Endothelial cell of umbilical vein (primary cell): Measurements from ENCODE around the gene SLC22A23. TPM values are rescaled to one million over a fixed set of nuclear protein-coding genes. Genes with fewer than 3 reads are reported as not detected.
"Not testable (repeated sequence)": the region's sequence is repeated elsewhere in the genome, so short reads cannot be mapped to it uniquely, and the experiment has no call there.

ENCODE experiments used
- BruUV-seq: library from RNA; stranded (reverse); fragments of 400-500 nt; replicated peaks from 2 replicates; lab custom pipeline; 2021; lab: Mats Ljungman, UMichigan
- CTCF ChIA-PET: fragments of 300-600, 350-600 bp; sonication (Branson Sonifier 250); formaldehyde crosslinking; loops from one replicate; lab custom pipeline; 2021; ENCODE audit warnings: antibody characterized with exemption, inconsistent platforms; lab: Charles Lee
- POLR2A ChIA-PET: fragments of 300-600, 350-600 bp; sonication (Branson Sonifier 250); formaldehyde crosslinking; loops from one replicate; lab custom pipeline; 2021; ENCODE audit warnings: antibody characterized with exemption, inconsistent platforms; lab: Charles Lee
- DNase-seq: peaks from one replicate; pipeline ENCODE4 v3.0.0-alpha.2; 2011; ENCODE audit warnings: low read depth, low spot score
- FAIRE-seq: peaks from 2 replicates; lab custom pipeline; 2011; peaks lifted over from hg19 to GRCh38; lab: Jason Lieb, UNC
- H2AFZ ChIP-seq: 2 replicates; pipeline ENCODE4 v1.6.0; 2012; ENCODE audit warnings: low read depth, low read length, control low read depth, inconsistent platforms
- H3K27ac ChIP-seq: 2 replicates; pipeline ENCODE4 v1.5.1; 2011; ENCODE audit warnings: low read depth, mild to moderate bottlenecking, control low read depth, low read length, moderate library complexity; ENCODE audit not compliant: insufficient read depth
- H3K27me3 ChIP-seq, 2 experiments: 2 replicates each; pipeline versions ENCODE4 v1.6.0 to v1.6.1; 2011; ENCODE audit warnings: low read length in 2 of 2, mixed read lengths in 1 of 2; ENCODE audit not compliant: control insufficient read depth in 2 of 2, insufficient read depth in 2 of 2
- H3K36me3 ChIP-seq, 2 experiments: 2 replicates in 1 of 2; 3 replicates in 1 of 2; pipeline ENCODE4 v1.5.1; 2011; ENCODE audit warnings: low read length in 2 of 2, mild to moderate bottlenecking in 1 of 2, moderate library complexity in 1 of 2; ENCODE audit not compliant: control insufficient read depth in 2 of 2, insufficient read depth in 2 of 2; ENCODE audit errors: extremely low read depth in 1 of 2
- H3K4me1 ChIP-seq: 3 replicates; pipeline ENCODE4 v1.5.1; 2011; ENCODE audit warnings: mild to moderate bottlenecking, low read length; ENCODE audit not compliant: control insufficient read depth, insufficient read depth; ENCODE audit errors: extremely low read depth
- H3K4me2 ChIP-seq: 2 replicates; pipeline ENCODE4 v1.6.1; 2011; ENCODE audit warnings: low read length, control low read depth, mixed read lengths; ENCODE audit not compliant: insufficient read depth
- H3K4me3 ChIP-seq, 3 experiments: fragments of 200-600 bp in 1 of 3; sonication (generic), shearing (Covaris generic) in 1 of 3; replicated peaks in 1 of 3; 2 replicates each; pipeline ENCODE4 v1.5.1; 2011 to 2016; ENCODE audit warnings: control low read depth in 3 of 3, low read length in 3 of 3, mild to moderate bottlenecking in 2 of 3, inconsistent platforms in 1 of 3, low read depth in 1 of 3, moderate library complexity in 1 of 3; ENCODE audit not compliant: insufficient read depth in 1 of 3
- H3K79me2 ChIP-seq: 2 replicates; pipeline ENCODE4 v1.6.0; 2012; ENCODE audit warnings: low read length, inconsistent platforms; ENCODE audit not compliant: control insufficient read depth, insufficient read depth
- H3K9ac ChIP-seq: replicated peaks from 2 replicates; pipeline ENCODE3; 2011; ENCODE audit warnings: low read length, control low read depth; ENCODE audit not compliant: insufficient read depth; ENCODE audit errors: extremely low read depth
- H3K9me1 ChIP-seq: replicated peaks from 3 replicates; pipeline ENCODE4 v1.6.0; 2011; ENCODE audit warnings: mild to moderate bottlenecking, low read length; ENCODE audit not compliant: control insufficient read depth, insufficient read depth; ENCODE audit errors: extremely low read depth
- H3K9me3 ChIP-seq: replicated peaks from 2 replicates; pipeline ENCODE4 v1.5.1; 2012; ENCODE audit warnings: low read length, inconsistent platforms; ENCODE audit not compliant: control insufficient read depth, insufficient read depth
- H4K20me1 ChIP-seq: replicated peaks from 2 replicates; pipeline ENCODE3; 2011; ENCODE audit warnings: mild to moderate bottlenecking, low read length; ENCODE audit not compliant: control insufficient read depth, insufficient read depth; ENCODE audit errors: extremely low read depth
- EZH2 ChIP-seq: IDR thresholded peaks from 2 replicates; pipeline ENCODE4 v1.6.1; 2012; ENCODE audit warnings: borderline replicate concordance, low read depth, mild to moderate bottlenecking, moderate library complexity, low read length, inconsistent platforms; ENCODE audit not compliant: severe bottlenecking
- FOS ChIP-seq: IDR thresholded peaks from 2 replicates; pipeline ENCODE4 v1.6.1; 2011; ENCODE audit warnings: mild to moderate bottlenecking, low read length, moderate library complexity, borderline replicate concordance; ENCODE audit not compliant: insufficient read depth
- GATA2 ChIP-seq: IDR thresholded peaks from 2 replicates; pipeline ENCODE4 v1.7.0; 2011; ENCODE audit warnings: low read depth, mild to moderate bottlenecking, moderate library complexity, mixed read lengths, low read length; ENCODE audit not compliant: insufficient read length, insufficient read depth
- JUN ChIP-seq: IDR thresholded peaks from 2 replicates; pipeline ENCODE4 v1.6.1; 2011; ENCODE audit warnings: borderline replicate concordance, low read depth; ENCODE audit not compliant: insufficient read length, insufficient read depth
- MYC ChIP-seq: IDR thresholded peaks from one replicate; pipeline ENCODE4 v1.6.1; 2011; ENCODE audit warnings: mild to moderate bottlenecking, low read depth, low read length
- POLR2A ChIP-seq: IDR thresholded peaks from 2 replicates; pipeline ENCODE4 v1.6.1; 2012; ENCODE audit warnings: low read depth, mild to moderate bottlenecking, control low read depth, low read length
- dilution Hi-C: fragments of 300-500 bp; cut with MboI; formaldehyde crosslinking; loops from one replicate; pipeline ENCODE4 v1.15.0; 2019; ENCODE audit warnings: low sequenced_read_pairs; ENCODE audit not compliant: extremely low pct_ligation_motif_present
- intact Hi-C: fragments of 100-400 bp; cut with micrococcal nuclease; formaldehyde crosslinking; loops from one replicate; pipeline ENCODE4 v1.10.0; 2022
- polyA plus RNA-seq, 4 experiments: library from polyadenylated mRNA; depleted of rRNA in 3 of 4; stranded (reverse) in 3 of 4; unstranded in 1 of 4; fragments of >200 nt; gene quantifications; 2 replicates each; pipeline versions ENCODE4 v1.2.1 to v1.2.3, GENCODE V29; 2011 to 2012; ENCODE audit warnings: missing spikeins in 1 of 4
- total RNA-seq: library from RNA; stranded (reverse); gene quantifications from 2 replicates; pipeline ENCODE4 v1.2.3, GENCODE V29; 2021
- TF ChIP-seq, protein P1 (sequence below): IDR thresholded peaks from 2 replicates; pipeline ENCODE4 v1.6.1; 2011; ENCODE audit not compliant: insufficient read depth, insufficient read length

The SLC22A23 gene
- total and polyA plus RNA-seq, 2 donors (not counting 3 experiments of a cell fraction or from before 2014, with no cell fraction given), result 4.2 to 14.3 TPM

DNA sequence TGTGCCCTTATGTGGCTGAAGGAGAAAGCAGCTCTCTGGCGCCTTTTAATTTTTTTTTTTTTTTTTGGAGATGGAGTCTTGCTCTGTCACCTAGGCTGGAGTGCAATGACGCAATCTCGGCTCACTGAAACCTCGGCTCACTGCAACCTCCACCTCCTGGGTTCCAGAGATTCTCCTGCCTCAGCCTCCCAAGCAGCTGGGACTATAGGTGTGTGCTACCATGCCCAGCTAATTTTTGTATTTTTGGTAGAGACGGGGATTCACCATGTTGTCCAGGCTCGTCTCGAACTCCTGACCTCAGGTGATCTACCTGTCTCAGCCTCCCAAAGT lies 212.1 kb downstream of the SLC22A23 start:
- H4K20me1 ChIP-seq, H3K9ac ChIP-seq, POLR2A ChIA-PET, H3K4me2 ChIP-seq, H3K79me2 ChIP-seq, H3K9me3 ChIP-seq, CTCF ChIA-PET, dilution Hi-C loops, H3K9me1 ChIP-seq, FAIRE-seq, DNase-seq, H3K4me3 ChIP-seq, H3K27ac ChIP-seq, H3K4me1 ChIP-seq, intact Hi-C loops, H3K36me3 ChIP-seq, BruUV-seq, H2AFZ ChIP-seq: not testable (repeated sequence)
- peaks cover 21 to 27% of the 10 kb centered on the region in 2 experiments for H3K27me3 ChIP-seq

DNA sequence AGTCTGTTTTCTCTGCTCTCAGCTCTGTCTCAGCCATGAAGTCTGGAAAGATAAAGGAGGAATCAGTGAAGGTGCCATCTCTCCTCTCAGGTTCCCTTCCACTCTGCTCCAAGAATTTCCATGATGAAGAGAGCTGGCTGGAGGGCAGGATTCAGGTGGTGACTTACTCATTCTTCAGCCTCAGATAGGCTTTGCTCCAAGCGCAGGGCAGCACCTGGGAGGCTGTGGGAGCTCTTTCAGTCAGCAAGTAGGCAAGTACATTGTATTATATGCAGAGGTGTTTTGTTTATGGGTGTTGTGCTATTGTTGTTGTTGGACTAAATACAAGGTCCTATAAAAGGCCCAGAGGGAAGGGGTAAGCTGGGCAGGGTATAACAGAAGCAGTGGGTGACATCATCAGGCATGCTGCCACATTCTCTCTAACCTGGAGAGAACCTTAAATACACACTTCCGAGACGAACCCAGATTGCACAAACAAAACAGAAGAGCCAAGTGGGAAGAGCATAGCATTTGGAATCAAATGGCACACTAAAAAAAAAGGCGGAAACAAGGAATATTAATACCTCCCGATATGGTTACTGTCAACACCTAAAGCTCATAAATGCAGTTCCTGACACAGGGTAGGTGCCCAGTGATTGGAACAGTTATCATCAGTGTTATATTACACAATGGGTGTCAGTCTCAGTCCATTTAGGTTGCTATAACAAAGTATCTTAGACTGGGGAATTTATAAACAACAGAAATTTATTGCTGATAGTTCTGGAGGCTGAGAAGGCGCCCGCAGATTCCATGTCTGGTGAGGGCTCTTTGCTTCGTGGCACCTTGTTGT lies 212.6 kb downstream of the SLC22A23 start:
- POLR2A ChIA-PET, result no interaction called here
- BruUV-seq, result no TSS peak

More for the DNA sequence above, 212.6 kb downstream of the SLC22A23 start:
- intact Hi-C loops, result no loop called here
- CTCF ChIA-PET, result interaction anchor here (1.0 to 2.3 kb wide), 3 partner anchors 7 to 120 kb away, joined by 3 to 11 read pairs (median 3); partner anchors contain the start of gene TUBB2A
- no peak for FAIRE-seq
- Histone ChIP-seq H3K27me3 (peaks cover 22 to 30% of the 10 kb centered on the region in 2 experiments), H2AFZ (no peak overlapping the region), H3K4me1 (no peaks in the 10 kb centered on the region), H3K9me1 (no peaks in the 10 kb centered on the region), H3K27ac (no peak overlapping the region), H3K36me3 (no peaks in the 10 kb centered on the region), H3K9ac (no peak overlapping the region), H3K79me2 (no peaks in the 10 kb centered on the region), H3K9me3 (no peaks in the 10 kb centered on the region), H3K4me2 (no peak overlapping the region), H4K20me1 (no peaks in the 10 kb centered on the region), H3K4me3 (no peak overlapping the region)
- no peak for DNase-seq
- dilution Hi-C loops, result no loop called here
- TF ChIP-seq FOS, result no peak
- no peak for TF ChIP-seq JUN
- no peak for TF ChIP-seq GATA2
- TF ChIP-seq EZH2, result no peak
- TF ChIP-seq POLR2A, result no peak
- TF ChIP-seq MYC, result no peak
- TF ChIP-seq, protein P1, sequence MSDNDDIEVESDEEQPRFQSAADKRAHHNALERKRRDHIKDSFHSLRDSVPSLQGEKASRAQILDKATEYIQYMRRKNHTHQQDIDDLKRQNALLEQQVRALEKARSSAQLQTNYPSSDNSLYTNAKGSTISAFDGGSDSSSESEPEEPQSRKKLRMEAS, result no peak
